C4-2B (cell line): Measurements from ENCODE around the gene LRBA.

Source experiments
- H3K27ac ChIP-seq: fragments of 450-650 bp; 2 replicates; pipeline ENCODE4 v1.5.1; 2017
- CTCF ChIP-seq: fragments of 450-650 bp; conservative IDR thresholded peaks from 2 replicates; pipeline ENCODE4 v1.5.1; 2017; ENCODE audit warnings: mild to moderate bottlenecking
- ZFX ChIP-seq: fragments of 450-650 bp; IDR thresholded peaks from 2 replicates; pipeline ENCODE4 v1.6.1; 2017

Gene LRBA

DNA sequence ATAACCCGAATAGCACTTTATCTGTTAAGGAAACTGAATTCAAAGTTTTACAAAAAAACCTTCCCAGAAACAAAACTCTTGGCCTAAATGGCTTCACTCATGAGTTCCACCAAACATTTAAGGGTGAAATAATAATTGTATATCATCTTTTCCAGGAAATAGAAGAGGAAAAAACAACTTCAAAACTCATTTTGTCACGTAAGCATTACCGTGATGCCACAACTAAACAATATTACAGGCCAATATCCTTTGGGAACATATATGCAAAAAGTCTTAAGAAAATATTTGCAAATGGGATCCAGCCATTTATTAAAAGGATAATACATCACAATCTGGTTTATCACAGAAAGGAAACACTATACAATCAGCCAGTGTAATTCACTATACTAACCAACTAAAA lies 563.2 kb downstream of the LRBA start:
- no peak for TF ChIP-seq CTCF
- no peak for TF ChIP-seq ZFX
- H3K27ac ChIP-seq = no peak overlapping the region

GRCh38 chr4:150447356-150447755 lies 567.7 kb downstream of the LRBA start:
- H3K27ac ChIP-seq = no peak overlapping the region
- TF ChIP-seq ZFX (no peak), CTCF (no peak)

DNA sequence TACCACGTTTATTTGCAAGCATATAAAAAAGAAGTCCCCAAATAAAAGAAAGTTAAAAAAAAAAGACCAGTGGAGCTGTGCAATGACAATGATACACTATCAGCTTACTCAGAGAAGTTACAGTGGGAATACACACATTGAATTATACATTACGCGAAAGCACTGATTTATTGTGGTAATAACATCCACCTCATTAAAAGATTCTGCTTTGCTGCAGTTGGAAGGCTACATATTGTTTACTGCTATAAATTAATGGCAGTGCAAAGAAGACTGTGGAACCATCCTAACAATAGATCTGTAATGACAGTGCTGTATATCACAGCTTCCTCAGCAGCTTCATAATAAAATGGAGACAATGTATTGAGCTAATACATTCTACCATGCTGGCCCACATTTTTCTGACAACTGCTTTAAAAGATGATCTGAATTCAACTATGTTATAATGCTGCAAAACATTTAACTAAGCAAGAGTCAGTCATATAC lies 575.6 kb downstream of the LRBA start:
- no peak overlapping the region for H3K27ac ChIP-seq
- TF ChIP-seq CTCF (no peak), ZFX (no peak)

DNA sequence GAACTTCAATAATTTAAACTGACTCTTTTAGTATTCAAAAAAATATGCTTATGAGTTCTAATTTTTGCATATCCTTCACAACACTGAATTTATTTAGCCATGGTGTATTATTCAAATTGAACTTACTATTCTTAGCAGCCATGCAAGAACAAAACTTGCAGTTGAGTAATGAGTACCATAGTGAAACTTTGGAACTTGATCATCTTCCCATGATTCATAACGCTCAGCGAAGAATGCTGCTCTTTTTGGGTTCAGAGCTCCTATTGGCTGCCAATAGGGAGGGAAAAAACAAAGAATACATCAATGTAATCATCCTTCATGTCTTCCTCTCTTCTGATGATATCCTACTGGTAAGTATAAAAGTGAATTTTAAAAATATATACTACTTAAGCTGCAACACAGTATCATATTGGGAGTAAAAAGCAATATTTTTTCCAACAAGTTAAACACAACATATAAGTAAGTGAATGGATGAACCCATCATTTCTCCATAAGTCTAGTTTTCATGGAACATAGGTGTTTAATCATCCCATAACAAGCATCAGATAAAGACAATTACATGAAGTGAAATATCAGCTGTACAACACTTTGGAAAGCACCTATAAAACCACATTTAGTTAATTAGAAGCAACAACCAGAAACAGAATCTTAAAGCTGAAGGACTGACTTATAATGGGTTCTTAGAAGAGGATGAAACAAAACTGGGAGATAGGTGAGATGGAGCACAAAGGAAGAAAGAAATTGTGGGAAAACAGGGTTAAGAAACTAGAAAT lies 578.3 kb downstream of the LRBA start:
- no peak for TF ChIP-seq ZFX
- TF ChIP-seq CTCF = no peak
- no peak overlapping the region for H3K27ac ChIP-seq

- no peak overlapping the region for H3K27ac ChIP-seq
- no peak for TF ChIP-seq ZFX
- no peak for TF ChIP-seq CTCF
These were observed 583.9 kb downstream of the LRBA start for GRCh38 chr4:150431221-150431620.

- no peak for TF ChIP-seq ZFX
- no peak for TF ChIP-seq CTCF
- no peak overlapping the region for H3K27ac ChIP-seq
These were observed 589.9 kb downstream of the LRBA start for GRCh38 chr4:150425161-150425560.

GRCh38 chr4:150423503-150423902 lies 591.6 kb downstream of the LRBA start:
- no peak overlapping the region for H3K27ac ChIP-seq
- TF ChIP-seq CTCF = no peak
- no peak for TF ChIP-seq ZFX
